CD4-positive, alpha-beta T cell treated with Interleukin-15 for 4 hours (primary cell): ENCODE data around the gene SUMF2.
"Not testable (repeated sequence)": the region's sequence is repeated elsewhere in the genome, so short reads cannot be mapped to it uniquely, and the experiment has no call there.

Source experiments
- DNase-seq: peaks from one replicate; pipeline ENCODE4 v3.0.0-alpha.2; 2020; ENCODE audit warnings: low spot score

SUMF2 gene

GRCh38 chr7:56106108-56107073 lies 42.3 kb downstream of the SUMF2 start, which contains the start of gene CHCHD2:
Gene CHCHD2, minus strand, starts transcription at chr7:56106476. Its CDS starts 63 bp downstream, at chr7:56106413.
- peak; percentile 95 for DNase-seq

DNA sequence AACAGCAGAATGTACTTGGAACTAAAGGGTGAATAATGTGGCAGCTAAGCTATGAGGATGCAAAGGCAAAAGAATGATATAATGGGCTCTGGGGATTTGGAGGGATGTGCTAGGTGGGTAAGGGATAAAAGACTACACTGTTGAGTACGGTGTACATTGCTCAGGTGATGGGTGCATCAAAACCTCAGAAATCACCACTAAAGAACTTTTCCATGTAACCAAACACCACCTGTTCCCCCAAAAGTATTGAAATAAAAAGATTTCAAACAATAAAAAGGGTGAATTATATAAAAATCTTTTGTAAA lies 43.8 kb downstream of the SUMF2 start:
- DNase-seq = no peak

DNA sequence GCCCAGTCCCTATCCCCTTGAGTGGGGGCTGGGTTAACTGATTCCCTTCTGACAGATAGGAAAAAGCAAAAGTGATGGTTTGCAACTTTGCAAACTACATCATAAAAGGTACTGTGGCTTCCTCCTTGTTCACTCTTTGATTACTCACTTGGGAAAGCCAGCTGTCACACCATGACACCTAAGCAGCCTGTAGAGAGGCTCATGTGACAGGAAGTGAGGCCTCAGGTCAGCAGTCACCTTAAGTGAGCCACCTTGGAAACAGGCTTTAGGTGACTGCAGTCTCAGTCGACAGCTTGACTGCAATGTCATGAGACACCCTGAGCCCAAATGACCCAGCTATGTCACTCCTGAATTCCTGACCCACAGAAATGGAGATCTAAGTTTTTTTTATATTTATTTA lies 46.5 kb downstream of the SUMF2 start:
- DNase-seq = no peak

GRCh38 chr7:56112244-56112643 lies 48.2 kb downstream of the SUMF2 start:
- DNase-seq = not testable (repeated sequence)

DNA sequence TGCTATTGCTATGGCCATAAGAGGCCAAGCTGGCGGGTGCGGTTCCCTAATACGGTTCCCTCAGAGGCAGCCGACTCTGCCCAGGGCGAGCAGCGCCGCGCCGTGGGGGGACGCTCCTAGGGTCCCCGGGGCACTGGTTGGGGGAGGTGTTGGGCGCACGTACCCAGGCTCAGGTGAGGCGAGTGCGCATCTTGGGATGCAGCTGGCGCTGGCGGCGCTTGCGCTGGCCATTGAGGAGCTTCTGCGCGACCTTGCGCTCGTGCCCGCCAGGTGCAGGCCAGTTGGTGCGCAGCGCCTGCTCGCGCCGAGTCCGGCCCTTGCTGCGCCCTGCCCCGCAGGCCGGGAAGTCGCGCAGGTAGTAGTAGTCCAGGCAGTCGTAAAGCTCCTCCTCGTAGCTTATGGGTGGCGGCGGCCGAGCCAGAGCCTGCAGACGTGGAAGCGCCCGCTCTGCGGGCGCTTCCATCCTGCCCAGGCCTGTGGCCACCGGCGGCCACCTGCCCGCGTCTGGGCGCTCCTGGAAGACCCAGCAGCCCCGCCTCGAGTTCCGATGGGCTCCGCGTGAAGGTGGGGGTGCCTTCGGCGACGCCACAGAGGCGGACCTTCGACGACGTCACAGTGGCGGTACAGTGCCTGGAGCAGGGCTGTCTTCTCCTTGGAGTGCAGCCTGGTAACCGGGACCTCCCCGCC lies 51.9 kb downstream of the SUMF2 start, which contains the start of gene NUPR2:
Gene NUPR2 (minus strand): TSS at position 566 of the 687 bp plus-strand sequence. CDS start 103 bp downstream, at position 463.
- DNase-seq = no peak

DNA sequence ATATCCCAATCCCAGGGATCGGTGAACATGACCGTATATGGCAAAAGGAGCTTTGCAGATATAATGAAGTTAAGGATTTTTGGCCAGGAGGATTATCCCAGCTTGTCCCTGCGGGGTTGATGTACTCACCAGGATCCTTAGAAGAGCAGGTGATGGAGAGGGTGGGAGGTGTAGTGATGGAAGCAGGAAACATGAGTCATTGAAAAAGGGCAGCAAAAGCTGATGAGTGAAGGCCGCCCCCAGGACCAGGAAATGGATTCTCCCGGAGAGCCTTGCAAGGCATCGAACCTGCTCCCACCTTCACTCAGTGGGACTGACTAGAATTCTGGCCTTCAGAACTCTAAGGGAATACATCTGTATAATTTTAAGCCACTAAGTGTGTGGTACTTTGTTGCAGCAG lies 57.4 kb downstream of the SUMF2 start:
- no peak for DNase-seq

DNA sequence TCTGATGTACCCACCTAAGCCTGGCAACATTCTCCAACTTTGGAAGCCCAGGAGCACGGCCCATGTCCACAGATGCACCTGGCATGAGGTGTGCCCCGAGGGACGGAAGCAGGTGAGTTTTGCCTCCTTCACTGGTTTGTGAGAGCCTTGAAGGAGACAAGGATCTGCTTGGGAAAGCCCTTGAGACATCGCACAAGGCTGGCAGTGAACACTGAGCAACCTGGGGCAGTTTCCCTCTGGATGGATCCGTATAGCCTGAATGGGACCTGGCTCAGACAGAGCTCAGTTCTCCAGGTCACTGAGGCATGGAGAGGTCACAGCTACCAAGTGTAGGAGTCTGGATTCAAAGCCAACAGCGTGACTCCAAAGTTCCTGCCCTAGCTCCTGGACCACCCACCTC lies 60.9 kb downstream of the SUMF2 start:
- DNase-seq = no peak

GRCh38 chr7:56125831-56126230 lies 61.7 kb downstream of the SUMF2 start:
- no peak for DNase-seq

DNA sequence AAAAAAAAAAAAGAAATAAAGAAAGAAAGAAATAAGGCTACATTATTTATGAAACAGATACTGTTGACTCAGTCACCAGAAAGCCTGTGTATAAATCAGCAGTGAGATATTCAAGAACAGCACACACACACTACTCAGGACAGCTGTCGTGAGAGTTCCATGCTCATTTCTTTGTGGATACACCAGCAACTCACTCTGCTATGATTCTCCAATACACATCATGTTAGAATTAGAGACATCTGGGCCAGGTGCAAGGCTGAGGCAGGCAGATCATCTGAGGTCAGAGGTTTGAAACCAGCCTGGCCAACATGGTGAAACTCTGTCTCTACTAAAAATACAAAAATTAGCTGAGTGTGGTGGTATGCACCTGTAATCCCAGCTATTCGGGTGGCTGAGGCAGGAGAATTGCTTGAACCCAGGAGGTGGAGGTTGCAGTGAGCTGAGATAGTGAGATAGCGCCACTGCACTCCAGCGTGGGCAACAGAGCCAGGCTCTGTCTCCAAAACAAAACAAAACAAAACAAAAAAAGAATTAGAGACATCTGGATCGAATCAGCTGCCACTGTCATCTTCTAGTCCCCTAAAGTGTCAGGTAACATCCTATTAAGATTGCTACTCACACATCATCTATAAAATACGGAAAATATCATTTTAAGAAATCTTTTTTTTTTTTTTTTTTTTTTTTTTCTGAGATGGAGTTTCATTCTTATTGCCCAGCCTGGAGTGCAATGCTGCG lies 63.3 kb downstream of the SUMF2 start:
- no peak for DNase-seq
